WI38 (cell line): Measurements from ENCODE around the gene SUMF2.
A peak's percentile ranks its signal among the peaks of the same experiment; 100 is the strongest.

ENCODE experiments used
- H3K4me3 ChIP-seq: 2 replicates; pipeline ENCODE4 v1.5.1; 2011; ENCODE audit warnings: low read depth, mild to moderate bottlenecking, control low read depth, low read length
- CTCF ChIP-seq: IDR thresholded peaks from 2 replicates; pipeline ENCODE4 v1.5.1; 2012; ENCODE audit warnings: low read depth, mild to moderate bottlenecking, control low read depth, low read length

Gene SUMF2

GRCh38 chr7:56124981-56125380 lies 60.9 kb downstream of the SUMF2 start:
- TF ChIP-seq CTCF = no peak
- H3K4me3 ChIP-seq = no peak overlapping the region

- no peak for TF ChIP-seq CTCF
- peak overlapping the region; percentile 14; the same call in 1 of the 2 replicates for H3K4me3 ChIP-seq
Measured at GRCh38 chr7:56125831-56126230, 61.7 kb downstream of the SUMF2 start.

DNA sequence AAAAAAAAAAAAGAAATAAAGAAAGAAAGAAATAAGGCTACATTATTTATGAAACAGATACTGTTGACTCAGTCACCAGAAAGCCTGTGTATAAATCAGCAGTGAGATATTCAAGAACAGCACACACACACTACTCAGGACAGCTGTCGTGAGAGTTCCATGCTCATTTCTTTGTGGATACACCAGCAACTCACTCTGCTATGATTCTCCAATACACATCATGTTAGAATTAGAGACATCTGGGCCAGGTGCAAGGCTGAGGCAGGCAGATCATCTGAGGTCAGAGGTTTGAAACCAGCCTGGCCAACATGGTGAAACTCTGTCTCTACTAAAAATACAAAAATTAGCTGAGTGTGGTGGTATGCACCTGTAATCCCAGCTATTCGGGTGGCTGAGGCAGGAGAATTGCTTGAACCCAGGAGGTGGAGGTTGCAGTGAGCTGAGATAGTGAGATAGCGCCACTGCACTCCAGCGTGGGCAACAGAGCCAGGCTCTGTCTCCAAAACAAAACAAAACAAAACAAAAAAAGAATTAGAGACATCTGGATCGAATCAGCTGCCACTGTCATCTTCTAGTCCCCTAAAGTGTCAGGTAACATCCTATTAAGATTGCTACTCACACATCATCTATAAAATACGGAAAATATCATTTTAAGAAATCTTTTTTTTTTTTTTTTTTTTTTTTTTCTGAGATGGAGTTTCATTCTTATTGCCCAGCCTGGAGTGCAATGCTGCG lies 63.3 kb downstream of the SUMF2 start:
- no peak overlapping the region for H3K4me3 ChIP-seq
- TF ChIP-seq CTCF = no peak
